ENCODE measurements around the gene DCTN5.

The DCTN5 gene

DNA sequence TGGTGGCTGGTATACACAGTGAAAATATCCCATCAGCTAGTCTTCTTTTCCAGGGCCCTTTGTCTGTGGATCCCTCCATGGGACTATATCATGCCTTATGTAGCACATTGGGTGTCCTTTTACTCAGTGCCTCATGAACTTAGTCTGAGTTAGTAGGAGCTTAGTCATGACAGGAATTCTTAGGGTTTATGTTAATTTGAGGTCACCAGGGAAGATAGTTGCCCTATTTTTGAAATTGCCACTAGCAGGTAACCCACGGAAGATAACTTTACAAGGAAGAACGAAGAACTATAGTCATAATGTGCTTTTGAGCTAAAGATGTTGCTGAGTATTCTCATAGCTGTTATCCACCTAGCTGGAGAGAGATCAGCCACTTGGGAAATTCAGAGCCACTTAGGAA, 22.7 kb downstream of the DCTN5 start:
- no peak for DNase-seq (ENCODE audit: low read depth, low spot score)

DNA sequence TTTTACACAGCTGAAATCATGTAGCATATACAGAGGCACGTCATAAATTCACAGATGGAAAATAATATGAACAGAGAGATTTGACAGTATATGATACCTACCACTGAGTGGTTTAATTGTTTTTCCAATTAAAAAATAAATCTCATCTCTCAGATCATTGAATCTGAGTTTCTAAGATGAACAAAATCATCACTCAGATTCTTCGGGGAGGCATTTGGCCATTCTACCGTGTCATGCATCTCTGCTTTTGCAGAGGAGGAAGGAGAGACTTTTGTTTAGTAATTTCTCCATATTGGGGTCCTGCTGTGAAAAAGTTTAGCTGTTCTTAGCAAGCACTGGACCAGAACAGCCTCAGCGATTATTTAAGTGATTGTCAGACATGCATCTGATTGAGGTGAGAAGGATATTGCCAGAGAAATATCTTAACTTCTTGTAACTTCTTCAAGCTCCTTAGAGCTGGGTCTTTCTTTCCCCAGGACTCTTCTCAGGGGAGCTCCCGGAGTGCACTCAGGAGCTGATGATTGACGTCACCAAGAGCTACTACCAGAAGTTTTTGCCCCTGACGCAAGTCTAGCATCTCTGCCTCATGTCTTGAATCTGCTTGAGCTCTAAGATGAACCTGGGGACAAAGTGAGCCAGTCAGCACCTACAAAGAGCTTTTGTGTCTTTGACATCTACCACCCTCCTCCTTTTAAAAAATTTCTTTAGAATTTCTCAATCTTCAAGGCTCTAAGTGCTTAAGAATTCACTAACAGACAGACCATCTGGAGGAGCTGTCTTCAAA, 25.5 kb downstream of the DCTN5 start:
- no peak for DNase-seq (ENCODE audit: low read depth, low spot score)

DNA sequence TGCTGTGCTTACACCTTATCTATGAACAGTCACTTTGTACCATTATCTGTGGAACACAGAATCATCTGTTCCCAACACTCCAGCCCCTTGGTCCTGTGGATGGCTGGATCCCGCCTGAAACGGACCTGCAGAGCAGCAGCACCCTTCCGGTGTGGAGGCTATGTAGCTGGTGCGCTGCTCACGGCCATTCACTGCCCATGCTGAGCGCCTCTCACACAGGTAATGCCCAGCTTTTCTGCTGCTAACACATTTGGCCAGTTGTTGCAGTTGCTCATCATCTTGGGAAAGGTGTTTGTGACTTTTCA, 26.0 kb downstream of the DCTN5 start:
- DNase-seq (ENCODE audit: low read depth, low spot score), result no peak

DNA sequence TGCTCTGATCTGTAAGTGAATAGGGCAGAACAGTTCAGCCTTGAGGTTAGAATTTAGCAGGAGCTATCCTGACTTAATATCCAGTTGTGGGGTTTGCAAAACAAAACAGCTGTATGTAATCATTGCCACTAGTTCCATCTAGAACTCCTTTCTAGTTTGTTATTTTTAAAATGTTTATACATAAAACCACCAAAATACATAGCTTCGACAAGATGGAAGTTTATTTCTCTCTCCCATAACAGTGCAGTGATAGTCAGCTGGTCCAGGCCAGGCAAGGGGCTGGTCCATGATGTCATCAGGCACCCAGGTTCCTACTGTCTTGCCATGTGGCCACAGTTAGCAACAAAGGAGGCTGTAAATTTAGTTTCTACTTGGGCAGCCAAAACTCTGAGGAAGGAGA, 27.0 kb downstream of the DCTN5 start:
- no peak for DNase-seq (ENCODE audit: low read depth, low spot score)

DNA sequence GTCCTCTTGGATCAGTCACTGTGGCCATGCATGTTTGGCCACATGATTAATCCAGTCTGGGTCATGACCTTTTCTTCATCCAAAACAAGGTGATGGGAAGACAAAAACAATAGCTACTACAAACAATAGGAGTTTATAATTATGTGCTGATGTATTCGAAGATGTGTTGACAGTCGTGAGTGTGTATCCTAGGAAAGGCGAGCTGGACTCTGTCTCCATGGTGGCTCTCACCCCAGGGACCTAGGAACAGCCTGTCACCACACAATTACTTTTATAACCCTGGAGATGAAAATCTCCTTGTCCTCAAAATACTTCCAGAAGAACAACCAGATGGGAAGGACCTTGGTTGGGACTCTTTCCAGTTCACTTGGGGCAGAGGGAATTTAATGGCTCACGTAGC, 27.6 kb downstream of the DCTN5 start:
- no peak for DNase-seq (ENCODE audit: low read depth, low spot score)

DNA sequence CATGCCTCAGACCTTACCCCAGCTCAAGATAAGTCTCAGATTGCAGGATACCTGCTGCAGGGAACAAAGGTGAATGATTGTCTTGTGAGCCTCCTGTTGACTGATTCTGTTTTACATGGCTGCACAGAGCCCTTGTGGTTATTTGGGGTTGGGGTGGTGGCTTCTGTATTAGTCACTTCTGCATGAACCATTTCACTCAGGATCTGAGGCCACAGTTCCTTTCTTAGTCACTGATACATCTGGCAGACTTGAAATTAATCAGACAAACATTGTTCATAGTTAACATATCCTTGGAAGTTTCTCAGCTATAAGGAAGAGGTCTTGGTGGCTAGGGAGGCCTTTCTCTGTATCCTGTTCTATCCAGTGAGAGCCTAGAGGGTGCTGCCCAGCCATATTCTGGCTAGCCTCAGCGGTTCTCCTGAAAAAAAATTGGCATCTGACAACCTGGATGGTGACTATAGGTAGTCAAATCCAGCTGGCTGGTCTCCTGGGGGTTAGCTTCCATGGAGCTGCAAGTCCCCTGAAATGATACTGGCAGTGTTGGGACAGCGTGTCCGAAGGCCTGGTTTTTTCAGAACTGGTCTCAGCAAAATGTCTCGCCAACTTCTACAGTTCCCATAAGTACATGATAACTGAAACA, 29.0 kb downstream of the DCTN5 start:
- DNase-seq (ENCODE audit: low read depth, low spot score), result no peak

DNA sequence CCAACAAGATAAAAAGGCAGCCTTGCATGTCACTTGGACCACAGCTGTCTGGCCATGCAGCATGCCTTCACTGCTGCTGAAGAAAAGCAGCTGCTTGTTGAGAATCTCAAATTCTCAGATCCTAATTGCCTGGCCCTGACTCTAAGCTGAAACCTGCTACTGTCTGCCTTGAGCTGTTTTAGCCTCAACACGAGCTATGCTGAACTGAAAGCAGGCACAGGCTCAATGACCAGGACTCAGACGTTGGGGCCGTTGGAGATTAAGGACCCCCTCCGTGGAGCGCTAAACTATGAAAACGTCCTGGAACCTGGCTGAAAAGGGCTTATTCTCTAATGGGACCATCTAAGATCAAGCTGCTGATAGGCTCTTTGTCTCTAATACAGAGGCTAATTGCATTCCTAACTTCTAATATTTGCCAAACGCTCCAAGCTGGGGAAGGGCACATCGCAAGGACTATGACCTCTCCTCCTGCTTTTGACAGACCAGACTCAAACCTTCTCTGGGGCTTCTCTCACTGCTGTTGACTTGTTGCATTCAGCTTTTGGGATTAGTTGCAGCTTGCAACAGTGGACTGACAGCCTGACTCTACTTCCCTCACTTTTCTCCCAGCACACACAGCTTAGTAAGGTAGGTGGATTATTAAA, 32.8 kb downstream of the DCTN5 start:
- no peak for DNase-seq (ENCODE audit: low read depth, low spot score)

DNA sequence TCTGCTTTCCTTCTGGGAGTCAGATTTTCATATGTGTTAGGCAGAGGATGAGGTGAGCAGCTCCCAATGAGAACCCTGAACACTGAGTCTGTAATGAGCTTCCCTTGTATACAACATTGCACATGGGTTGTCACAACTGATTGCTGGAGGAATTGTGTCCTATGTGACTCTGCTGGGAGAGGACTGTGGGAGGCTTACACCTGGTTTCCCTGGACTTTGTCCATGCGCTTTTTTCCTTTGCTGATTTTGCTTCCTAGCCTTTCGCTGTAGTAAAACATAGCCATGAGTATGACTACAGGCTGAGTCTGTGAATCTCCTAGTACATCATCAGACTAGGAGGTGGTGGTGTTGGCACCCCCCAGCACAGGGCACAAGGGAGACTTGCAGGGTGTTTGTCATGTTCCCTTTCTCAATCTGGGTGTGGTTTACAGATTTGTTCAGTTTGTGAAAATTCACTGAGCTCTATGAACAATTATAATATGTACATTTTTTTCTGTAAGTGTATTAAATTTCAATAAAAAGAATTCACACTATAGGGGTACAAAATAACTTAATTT, 35.7 kb downstream of the DCTN5 start:
- no peak for DNase-seq (ENCODE audit: low read depth, low spot score)

DNA sequence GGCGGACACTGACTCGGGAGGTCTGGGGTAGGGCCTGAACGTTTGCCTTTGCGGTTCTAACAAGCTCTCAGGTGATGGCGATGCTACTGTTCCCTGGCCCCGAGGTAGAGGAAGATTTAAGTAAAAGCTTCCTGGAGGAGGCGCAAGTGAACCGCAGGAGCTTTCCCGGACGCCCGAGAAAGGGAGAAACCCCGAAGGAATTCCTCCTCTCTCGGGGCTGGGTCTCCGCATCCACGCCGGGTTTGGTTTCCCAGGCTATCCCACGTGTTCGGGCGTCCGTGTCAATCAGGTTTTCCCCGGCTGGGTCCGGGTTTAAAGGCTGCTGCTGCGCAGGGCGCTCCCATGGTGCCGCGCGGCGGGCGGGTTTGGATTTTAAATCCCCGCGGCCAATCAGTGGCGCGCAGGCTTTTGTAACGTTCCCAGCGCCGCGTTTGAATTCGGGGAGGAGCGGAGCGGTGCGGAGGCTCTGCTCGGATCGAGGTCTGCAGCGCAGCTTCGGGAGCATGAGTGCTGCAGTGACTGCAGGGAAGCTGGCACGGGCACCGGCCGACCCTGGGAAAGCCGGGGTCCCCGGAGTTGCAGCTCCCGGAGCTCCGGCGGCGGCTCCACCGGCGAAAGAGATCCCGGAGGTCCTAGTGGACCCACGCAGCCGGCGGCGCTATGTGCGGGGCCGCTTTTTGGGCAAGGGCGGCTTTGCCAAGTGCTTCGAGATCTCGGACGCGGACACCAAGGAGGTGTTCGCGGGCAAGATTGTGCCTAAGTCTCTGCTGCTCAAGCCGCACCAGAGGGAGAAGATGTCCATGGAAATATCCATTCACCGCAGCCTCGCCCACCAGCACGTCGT, 37.4 kb downstream of the DCTN5 start, which contains the start of gene PLK1:
Gene PLK1 (plus strand): TSS at position 460 of the 844 bp plus-strand sequence. CDS start 44 bp downstream, at position 504.
- DNase-seq (ENCODE audit: low read depth, low spot score), result peak; percentile 97

DNA sequence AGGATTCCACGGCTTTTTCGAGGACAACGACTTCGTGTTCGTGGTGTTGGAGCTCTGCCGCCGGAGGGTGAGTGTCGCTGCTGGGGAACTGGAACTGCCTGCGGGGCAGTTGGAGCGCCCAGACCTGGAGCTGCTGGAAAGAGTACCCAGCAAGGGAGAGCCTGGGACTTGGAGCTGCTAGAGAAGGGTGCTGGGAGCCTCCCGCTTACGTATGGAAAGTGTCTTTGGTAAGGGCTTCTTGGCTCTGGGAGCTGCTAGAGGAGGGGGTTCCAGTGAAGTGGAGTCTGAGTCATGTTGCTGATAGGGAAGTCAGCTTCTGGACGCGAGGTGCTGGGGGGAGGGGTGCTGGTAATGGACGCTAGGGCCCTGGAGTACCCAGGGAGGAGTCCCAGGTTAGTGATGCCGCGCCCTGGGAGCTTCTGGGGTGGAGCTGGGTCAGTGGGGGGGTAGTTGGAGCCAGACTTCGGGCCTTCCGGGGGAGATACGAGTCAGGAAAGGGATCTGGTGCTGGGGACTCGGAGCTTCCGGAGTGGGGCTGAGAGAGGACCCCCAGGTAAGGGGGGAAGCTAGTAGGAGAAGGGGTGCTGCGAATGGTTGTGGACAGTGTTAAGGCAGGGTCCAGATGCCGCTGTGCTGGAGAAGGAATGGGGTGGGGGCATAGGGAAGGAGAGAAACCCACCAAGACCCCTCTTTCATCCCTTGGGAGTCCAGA, 38.2 kb downstream of the DCTN5 start:
- peak; percentile 58 for DNase-seq (ENCODE audit: low read depth, low spot score)

DNA sequence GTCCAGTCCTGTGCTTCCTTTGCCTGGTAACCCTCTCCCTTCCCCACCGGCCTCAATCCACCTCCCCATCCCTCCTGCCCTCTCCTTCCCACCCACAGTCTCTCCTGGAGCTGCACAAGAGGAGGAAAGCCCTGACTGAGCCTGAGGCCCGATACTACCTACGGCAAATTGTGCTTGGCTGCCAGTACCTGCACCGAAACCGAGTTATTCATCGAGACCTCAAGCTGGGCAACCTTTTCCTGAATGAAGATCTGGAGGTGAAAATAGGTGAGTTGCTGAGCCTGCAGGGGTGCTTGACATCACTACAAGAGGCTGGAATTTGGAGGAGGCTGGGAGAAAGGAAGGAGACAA, 38.7 kb downstream of the DCTN5 start:
- peak; percentile 14 for DNase-seq (ENCODE audit: low read depth, low spot score)

DNA sequence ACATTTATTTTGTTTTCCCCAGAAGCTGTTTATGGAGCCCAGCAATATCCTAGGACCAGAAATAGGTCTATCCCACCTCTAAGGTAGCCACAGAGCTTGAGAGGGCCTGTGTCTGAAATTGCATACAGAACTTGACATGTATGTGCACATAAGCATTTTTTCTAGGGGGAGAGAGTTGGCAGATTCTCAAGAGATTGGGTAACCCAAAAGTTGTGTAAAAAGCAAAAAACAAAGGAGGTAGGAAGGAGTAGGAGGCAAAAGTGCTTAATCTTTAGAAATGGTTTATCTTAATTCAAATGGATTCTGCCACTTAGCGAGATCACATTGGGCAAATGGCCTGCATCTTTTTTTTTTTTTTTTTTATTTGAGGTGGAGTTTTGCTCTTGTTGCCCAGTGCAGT, 40.9 kb downstream of the DCTN5 start:
- no peak for DNase-seq (ENCODE audit: low read depth, low spot score)

DNA sequence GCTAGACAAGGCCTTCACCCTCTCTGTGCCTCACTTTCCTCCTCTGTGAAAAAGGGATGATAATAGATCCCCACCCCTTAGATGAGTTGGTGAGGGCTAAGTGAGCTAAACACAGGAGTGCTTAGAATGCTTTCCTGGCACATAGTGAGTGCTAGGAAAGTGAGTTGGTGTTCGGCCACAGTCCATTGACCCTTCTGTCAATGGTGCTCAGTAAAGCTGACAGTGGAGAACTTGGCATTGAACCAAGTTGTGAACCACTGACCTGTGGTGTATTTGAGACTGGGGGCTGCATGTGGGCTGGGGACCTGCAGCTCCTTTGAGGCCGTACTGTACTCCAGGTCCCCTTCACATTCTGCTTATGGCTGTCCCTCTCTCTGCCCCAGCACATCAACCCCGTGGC, 42.2 kb downstream of the DCTN5 start:
- no peak for DNase-seq (ENCODE audit: low read depth, low spot score)

DNA sequence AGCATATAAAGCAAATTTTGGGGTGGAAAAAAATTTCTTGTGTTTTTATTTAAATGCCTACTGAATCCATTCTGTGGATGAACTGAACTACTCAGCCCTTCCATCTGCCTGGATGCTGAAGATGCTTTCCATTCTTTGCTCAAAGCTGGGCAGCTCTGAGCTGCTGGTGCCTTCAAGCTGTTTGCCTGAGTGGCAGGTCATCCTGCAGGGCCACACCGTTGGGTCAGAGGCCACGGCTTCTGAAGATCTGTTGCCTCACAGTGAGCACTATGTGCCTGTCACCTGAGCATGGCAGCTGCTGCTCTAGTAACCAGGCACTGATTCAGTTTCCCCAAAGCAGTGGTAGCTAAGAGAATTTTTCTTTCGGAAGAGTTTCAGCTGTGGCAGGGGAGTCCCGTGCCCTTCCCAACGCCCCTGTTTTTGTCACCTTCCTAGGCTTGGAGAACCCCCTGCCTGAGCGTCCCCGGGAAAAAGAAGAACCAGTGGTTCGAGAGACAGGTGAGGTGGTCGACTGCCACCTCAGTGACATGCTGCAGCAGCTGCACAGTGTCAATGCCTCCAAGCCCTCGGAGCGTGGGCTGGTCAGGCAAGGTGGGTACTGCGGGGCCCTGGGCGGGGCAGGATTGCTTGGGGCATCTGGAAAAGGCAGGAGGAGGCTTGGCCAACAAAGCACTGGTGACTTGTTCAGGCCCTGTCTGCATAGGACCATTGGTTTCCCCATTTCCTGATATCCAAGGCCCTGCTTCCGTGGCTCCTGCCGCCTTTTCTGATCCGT, 46.0 kb downstream of the DCTN5 start:
- no peak for DNase-seq (ENCODE audit: low read depth, low spot score)

DNA sequence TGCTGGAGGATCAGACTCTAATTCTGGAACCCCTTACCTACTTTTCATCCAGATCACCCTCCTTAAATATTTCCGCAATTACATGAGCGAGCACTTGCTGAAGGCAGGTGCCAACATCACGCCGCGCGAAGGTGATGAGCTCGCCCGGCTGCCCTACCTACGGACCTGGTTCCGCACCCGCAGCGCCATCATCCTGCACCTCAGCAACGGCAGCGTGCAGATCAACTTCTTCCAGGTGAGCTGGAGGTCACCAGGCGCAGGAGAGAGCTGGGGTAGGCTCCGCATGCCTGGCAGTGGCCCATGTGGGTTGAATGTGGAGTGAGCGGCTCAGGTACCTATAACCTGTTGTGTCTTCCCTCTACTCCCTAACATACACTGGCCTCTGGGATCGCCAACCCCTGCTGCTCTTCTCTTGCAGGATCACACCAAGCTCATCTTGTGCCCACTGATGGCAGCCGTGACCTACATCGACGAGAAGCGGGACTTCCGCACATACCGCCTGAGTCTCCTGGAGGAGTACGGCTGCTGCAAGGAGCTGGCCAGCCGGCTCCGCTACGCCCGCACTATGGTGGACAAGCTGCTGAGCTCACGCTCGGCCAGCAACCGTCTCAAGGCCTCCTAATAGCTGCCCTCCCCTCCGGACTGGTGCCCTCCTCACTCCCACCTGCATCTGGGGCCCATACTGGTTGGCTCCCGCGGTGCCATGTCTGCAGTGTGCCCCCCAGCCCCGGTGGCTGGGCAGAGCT, 48.3 kb downstream of the DCTN5 start:
- no peak for DNase-seq (ENCODE audit: low read depth, low spot score)

DNA sequence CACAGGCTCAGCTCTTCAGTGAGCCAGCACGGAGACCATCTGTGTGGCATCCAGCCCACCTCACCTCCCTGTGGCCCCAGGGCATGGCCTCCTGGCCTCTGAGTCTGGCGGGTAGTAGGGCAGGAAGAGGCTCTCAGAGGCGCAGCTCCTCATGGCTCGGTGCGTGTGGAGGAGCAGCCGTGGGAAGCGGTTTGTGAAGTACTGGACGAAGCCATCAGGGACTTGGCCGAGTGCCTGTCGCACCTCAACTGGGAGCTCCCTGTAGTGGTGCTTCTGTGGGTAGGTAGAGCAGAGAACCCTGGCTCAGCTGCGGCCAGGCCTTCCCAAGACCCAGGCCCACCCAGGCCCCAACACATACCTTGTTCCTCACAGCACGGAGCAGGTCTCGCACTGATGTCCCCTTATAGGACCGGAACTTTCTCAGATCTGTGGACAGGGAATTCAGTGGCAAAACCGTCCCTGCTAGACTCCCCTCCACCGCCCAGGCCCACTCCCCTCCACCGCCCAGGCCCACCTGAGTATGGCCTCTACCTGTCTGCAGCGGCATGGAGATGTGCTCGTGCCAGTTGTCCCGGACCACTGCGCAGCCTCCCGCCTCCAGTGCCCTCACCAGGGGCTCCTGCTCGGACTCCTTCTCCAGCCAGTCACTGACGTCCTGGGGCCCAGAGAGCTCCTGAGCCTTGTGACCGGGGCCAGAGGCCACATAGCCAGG, 49.7 kb downstream of the DCTN5 start:
- DNase-seq (ENCODE audit: low read depth, low spot score), result peak; percentile 13

DNA sequence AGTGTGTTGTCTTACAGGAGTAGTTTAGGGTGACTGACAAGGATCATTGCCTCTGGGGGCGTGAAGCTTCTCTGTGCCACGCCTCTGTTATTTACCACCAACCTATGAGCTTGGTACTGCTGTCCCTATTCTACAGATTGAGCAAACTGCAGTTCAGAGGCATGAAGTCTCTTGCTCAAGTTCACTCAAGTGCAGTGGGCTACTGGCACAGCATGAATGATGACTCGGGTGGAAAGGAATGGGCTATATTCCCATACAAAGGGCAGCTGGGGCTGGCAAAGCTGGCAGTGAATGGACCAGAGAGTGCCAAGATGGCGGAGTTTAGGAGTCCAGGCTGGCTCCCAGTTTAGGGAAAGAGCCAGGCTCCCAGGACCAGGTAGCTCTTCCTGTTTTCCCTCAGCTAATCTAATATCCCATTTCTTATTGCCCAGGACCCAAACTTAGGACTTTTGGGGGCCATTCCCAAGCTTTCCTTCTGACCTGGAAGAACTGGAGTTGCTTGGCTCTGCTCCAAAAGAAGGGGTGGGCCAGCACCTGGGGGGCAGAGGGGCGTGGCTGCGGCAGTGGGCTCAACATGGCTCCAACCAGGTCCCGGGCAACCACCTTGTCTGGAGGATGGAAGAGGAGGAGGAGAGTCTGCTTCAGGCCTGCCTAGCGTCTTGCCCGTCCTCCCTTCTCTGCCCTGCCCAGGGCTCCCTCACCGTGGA, 50.4 kb downstream of the DCTN5 start:
- DNase-seq (ENCODE audit: low read depth, low spot score), result no peak

DNA sequence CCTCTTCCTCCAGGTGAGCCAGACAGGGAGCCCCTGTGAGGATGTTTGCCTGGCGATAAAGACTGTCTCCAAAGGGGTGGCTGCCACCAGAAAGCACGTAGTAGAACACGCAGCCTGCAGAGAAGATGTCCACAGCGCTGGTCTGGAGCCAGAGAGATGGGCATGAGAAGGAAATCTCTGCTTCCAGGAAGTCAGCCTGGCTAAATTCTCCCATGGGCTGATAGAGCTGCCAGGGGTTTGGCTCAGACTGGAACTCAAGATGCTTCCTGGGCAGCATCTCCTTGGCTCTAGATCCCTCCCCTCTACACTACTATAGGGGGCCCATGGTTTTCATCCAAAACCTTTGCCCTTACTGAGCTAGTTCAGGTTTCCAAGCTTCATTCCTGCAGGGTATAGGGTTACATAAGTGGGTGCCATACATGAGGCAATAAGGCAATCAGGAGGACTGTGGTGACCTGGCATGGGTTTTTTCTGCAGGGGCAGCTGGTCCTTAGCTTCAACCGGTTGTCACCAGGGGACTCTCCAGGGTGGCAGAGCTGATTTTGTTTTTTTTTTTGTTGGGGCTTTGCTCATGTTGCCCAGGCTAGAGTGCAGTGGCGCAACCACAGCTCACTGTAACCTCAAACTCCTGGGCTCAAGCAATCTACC, 51.0 kb downstream of the DCTN5 start:
- DNase-seq (ENCODE audit: low read depth, low spot score), result no peak

All from ELF-1 (cell line).